Measurements from ENCODE around the gene CACTIN. TPM values are rescaled to one million over a fixed set of nuclear protein-coding genes. Genes with fewer than 3 reads are reported as not detected.

CACTIN gene
- polyA plus RNA-seq, 1 donor from 2014 or later: 20.6 TPM

DNA sequence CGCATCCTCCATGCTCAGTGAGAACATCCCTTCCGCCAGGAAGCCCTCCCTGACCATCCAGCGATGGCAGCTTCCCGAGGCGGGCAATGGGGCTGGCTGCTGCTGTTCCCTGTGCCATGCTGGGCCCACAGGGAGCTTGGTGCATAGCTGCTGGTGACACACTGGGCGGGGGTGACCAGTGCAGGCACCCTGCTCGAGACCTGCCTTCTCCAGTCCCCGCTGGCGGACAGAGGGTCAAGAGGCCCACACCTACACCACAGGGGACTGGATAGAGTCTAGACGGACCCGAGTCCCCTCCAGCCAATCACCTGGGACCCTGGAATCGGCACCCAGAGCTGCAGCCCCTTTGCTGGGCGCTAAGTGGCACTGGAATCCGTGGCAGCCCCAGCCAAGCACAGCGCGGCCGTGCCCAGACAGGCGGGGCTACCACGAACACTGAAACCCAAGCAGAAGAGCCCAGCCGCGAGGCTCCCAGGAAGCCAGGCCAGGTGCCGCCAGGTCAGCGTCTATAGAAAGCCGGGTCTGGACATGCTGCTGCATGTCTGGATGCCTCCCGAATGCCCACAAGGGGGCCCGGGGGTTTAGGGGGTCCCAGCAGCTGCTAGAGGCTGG lies 11.0 kb downstream of the CACTIN start:
- Mint-ChIP-seq H3K27ac (peak overlapping the region in 1 of 3 donors; percentile 27), H3K27me3 (no peaks in the 10 kb centered on the region), H3K4me1 (peaks cover 0 to 2% (median 1%) of the 10 kb centered on the region in 3 donors), H3K9me3 (no peaks in the 10 kb centered on the region), H3K36me3 (peaks cover 4% of the 10 kb centered on the region), H3K4me3 (peak overlapping the region in 1 of 4 donors; percentile 35)

DNA sequence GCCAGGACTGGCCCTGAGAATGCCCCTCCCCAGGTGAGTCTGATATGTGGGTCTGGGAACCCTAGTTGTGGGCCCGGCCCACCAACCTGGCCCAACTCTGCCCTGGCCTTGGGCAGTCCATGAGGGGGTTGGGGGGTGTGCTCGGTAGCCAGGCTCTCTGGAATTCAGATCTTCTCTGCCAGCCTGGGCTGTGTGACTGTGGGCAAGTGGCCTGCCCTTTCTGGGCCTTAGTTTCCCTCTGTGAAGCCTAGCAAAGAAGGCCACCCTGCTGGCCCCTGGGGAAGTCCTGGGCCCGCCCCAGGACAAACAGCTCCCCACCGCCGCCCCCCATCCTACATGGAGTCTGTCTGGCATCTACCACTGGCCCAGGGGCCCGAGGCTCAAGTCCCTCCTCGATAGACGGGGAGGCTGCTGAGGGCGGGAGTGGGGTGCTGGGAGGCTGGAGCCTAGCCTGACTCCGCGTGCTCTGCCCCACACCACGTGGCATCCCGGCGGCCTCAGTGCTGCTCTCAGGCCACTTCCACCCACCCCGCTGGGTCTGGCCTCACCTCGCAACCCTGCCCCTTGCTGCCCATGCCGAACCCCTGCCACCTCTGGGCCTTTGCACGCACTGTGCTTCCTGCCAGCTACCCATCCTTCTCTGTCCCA lies 11.6 kb downstream of the CACTIN start:
- peaks cover 0 to 2% (median 1%) of the 10 kb centered on the region in 3 donors for H3K4me1 Mint-ChIP-seq
- peak overlapping the region in 1 of 4 donors; percentile 35 for H3K4me3 Mint-ChIP-seq
- H3K27me3 Mint-ChIP-seq: no peaks in the 10 kb centered on the region
- H3K27ac Mint-ChIP-seq: no peak overlapping the region
- no peaks in the 10 kb centered on the region for H3K9me3 Mint-ChIP-seq
- H3K36me3 Mint-ChIP-seq: peaks cover 4% of the 10 kb centered on the region

DNA sequence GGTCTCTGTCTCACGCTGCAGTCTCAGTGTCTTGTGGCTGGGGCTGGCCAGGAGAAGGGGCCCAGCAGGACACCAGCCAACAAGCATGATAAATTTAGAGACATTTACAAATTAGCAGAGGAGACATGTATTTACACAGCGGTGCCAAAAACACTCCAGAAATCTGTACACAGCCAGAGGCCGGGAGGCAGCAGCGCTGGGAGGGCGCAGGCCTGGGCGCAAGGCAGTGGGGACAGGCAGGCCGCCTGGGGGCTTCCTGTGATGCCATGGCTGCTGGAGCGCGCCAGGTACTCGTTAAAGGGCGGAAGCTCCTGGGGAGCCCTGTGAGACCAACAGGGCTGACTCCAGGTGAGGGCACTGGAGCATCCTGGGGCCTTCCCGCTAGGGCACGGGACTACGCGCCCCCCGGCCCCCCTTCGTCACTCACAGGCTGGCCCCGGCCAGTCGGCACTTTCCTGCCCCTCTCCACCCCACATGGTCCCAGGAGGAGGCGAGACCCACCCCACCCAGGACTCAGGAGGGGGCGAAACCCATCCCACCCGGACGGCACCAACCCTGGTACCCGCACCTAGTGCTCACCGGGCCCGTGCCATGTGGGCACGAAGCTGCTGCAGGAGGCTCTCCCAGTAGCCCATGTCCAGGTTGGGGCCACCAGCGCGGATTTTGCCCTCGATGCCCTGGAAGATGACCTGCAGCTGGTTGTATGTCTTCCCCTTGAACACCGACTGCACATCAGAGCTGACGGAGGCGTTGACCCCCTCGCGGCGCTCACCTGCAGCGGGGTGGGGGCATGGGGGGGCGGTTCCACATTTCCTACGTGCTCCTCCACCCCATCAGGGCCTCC lies 12.6 kb downstream of the CACTIN start:
- no peaks in the 10 kb centered on the region for H3K9me3 Mint-ChIP-seq
- peaks cover 5% of the 10 kb centered on the region for H3K36me3 Mint-ChIP-seq
- H3K27ac Mint-ChIP-seq: no peak overlapping the region
- H3K4me3 Mint-ChIP-seq: no peak overlapping the region
- peaks cover 0 to 2% (median 1%) of the 10 kb centered on the region in 3 donors for H3K4me1 Mint-ChIP-seq
- H3K27me3 Mint-ChIP-seq: no peaks in the 10 kb centered on the region

DNA sequence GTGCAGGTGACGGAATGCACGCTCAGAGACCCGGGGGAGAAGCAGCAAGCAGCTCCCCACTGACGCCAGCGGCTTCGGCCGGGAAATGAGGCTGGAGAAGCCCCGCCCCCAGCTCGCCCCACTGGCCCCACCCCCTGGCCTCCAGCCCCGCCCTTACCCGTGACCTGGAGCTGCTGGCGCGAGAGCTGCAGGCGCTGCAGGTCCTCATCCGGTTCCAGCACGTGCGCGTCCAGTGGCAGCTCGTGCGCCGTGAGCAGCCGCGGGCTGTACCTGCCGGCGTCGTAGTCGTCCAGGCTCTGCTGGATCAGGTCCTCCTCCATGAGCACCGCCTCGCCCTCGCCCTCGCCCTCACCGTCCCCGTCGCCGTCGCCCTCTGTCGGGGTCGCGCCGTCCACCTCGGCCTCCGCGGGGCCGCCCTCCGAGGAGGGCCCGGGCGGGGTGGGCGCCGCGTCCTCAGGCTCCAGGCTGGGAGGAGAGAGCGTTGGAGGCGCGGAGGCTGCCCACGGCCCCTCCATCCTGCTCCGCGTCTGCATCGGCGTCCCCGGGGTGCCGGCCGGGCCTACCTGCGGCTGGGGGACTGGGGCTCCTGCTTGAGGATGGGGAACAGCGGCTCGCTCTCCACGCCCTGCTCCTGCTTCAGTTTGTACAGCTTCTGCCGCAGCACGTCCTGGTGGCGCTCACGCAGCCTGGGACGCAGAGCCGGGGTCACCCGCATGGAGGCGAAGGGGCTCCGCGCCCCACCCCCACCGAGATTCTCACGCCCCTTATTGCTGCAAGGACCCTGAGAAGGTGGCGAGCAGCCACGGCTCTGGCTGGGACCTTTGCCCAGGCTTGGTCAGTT lies 13.5 kb downstream of the CACTIN start:
- Mint-ChIP-seq H3K4me3 (no peak overlapping the region), H3K27me3 (peaks cover 3% of the 10 kb centered on the region), H3K9me3 (no peaks in the 10 kb centered on the region), H3K36me3 (peaks cover 5% of the 10 kb centered on the region), H3K4me1 (peaks cover 0 to 3% (median 1%) of the 10 kb centered on the region in 3 donors), H3K27ac (no peak overlapping the region)

DNA sequence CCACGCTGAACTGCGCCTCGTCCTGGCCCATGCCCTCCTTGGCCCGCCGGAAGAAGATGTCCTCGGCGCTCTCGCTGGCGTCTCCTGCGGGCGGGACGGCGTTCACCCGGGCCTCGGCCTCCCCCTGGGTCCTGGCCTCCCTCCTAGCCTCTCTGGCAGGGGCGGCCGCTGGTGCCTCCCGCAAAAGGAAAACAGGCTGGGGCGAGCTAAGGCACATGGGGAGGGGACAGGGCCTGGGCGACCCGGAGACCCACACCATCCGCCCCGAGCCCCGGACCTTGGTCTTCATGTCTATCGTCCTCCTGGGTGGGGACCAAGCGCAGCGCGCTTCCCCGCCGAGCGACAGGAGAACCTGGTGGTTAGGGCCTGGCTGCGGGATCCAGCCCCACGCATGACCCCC lies 14.3 kb downstream of the CACTIN start:
- Mint-ChIP-seq H3K9me3 (no peaks in the 10 kb centered on the region), H3K36me3 (peaks cover 8% of the 10 kb centered on the region)

DNA sequence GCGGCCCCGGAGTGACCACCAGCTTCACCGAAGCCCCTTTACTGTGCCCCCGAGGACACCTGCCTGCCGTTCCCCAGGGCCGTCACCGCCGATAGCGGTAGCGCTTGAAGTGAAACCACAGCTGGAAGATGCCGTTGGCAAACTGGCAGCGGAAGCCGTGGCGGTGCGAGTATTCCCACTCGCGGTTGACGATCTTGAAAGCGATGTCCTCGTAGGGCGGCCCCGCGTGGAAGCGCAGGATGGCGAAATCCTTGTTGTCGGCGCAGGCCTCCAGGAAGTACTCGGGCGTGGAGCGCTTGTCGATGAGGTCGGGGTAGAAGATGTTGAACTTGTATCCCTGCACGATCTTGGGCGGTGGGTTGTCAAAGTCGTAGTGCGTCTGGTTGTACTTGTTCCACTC lies 14.7 kb downstream of the CACTIN start:
- H3K36me3 Mint-ChIP-seq: peaks cover 8% of the 10 kb centered on the region
- peak overlapping the region in 1 of 4 donors; percentile 63 for H3K4me3 Mint-ChIP-seq
- H3K27me3 Mint-ChIP-seq: peaks cover 6% of the 10 kb centered on the region
- H3K27ac Mint-ChIP-seq: no peak overlapping the region
- H3K9me3 Mint-ChIP-seq: no peaks in the 10 kb centered on the region
- H3K4me1 Mint-ChIP-seq: peaks cover 0 to 7% (median 5%) of the 10 kb centered on the region in 3 donors

More for the DNA sequence above, 14.3 kb downstream of the CACTIN start:
- peaks cover 6% of the 10 kb centered on the region for H3K27me3 Mint-ChIP-seq
- H3K4me1 Mint-ChIP-seq: peaks cover 0 to 5% (median 4%) of the 10 kb centered on the region in 3 donors
- H3K4me3 Mint-ChIP-seq: peak overlapping the region in 1 of 4 donors; percentile 63
- H3K27ac Mint-ChIP-seq: no peak overlapping the region

DNA sequence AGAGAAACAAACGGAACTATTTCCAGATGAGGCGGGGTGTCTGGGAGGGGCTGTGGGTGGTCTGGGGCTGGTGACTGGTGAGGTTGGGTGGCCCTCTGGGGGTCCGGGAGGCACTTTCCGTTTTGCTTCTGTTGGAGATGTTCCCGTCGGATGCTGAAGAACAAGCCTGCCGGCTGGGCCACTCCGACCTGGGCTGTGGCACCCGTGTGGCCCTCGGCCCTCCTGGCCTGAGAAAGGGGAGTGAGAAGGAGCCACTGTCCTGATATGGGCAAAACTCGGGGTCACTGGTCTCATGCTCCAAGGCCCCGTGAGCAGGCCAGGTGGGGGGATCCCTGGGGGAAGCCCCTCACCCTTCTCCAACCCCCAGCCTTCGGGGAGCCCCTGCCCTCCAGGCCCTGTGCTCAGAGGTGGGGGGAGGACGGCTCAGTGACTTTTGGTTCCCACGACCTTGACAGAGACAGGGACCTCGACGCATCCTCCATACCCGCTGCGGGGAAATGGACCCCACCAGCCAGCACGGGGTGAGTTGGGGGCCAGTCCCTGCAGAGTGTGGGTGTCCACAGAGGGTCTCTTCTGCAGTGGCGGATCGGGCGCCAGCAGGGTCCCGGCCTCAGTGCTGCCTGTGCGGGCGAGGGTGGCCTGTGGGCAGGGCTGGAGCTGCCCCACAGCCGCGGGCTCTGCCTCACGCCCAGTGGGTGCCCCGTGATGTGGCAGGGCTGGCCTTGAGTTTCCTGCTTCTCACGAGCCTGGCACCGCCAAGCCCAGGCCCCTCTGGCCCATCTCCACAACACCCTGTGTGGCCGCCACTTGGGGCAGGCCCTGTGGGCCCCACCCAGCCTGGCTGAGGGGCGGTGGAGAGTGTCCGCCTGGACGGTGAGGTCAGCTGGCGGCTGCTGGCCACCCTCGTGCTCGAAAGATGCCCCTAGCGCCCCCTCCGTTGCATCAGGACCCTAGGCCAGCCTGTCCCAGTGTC lies 15.6 kb downstream of the CACTIN start:
- H3K9me3 Mint-ChIP-seq: no peaks in the 10 kb centered on the region
- peaks cover 0 to 7% (median 5%) of the 10 kb centered on the region in 3 donors for H3K4me1 Mint-ChIP-seq
- H3K27me3 Mint-ChIP-seq: peaks cover 6% of the 10 kb centered on the region
- H3K4me3 Mint-ChIP-seq: no peak overlapping the region
- H3K36me3 Mint-ChIP-seq: peaks cover 8% of the 10 kb centered on the region
- peak overlapping the region in 1 of 3 donors; percentile 33 for H3K27ac Mint-ChIP-seq

DNA sequence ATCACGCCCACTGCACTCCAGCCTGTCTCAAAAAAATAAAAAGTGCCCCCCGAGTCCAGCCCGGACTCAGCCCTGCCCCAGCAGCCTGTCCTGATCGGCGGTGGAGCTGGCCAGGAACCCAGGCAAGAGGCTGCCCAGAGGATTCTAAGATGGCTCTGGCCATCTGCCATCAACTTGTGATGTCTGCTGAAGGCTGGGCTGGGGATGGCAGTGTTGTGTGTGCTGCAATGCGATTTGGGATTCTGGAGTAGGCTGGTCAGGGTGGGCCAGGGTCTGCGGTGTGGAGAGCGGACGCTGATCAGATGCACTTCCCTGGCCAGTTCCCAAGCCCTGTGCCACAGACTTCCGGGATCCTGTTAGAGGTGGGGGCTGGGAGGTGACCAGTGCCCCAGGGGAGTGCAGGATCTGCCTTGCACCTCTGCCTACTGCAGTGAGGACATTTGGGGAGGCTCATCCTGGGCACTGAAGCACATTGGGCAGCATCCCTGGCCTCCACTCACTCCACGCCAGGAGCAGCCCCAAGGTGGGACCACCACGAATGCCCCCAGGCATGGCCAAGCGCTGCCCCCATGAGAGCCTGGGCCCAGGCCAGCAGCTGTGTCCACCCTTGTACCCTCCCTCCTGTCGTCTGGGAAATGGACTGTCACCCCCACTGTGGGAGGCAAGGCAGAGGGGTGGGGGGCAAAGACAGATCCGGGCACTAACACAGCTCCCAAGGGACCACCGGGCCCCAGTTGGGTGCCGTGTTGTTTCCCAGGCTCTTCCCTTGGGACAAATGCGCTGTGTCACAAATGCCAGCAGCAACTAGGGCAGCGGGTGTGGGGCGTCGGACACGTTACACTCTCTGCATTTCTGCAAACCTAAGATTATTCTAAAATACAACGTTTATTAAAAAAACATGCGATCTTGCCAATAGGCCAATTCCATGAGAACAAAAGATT lies 16.5 kb downstream of the CACTIN start:
- Mint-ChIP-seq H3K36me3 (peaks cover 8% of the 10 kb centered on the region), H3K4me3 (peak overlapping the region in 1 of 4 donors; percentile 52), H3K4me1 (peaks cover 0 to 7% (median 5%) of the 10 kb centered on the region in 3 donors)

DNA sequence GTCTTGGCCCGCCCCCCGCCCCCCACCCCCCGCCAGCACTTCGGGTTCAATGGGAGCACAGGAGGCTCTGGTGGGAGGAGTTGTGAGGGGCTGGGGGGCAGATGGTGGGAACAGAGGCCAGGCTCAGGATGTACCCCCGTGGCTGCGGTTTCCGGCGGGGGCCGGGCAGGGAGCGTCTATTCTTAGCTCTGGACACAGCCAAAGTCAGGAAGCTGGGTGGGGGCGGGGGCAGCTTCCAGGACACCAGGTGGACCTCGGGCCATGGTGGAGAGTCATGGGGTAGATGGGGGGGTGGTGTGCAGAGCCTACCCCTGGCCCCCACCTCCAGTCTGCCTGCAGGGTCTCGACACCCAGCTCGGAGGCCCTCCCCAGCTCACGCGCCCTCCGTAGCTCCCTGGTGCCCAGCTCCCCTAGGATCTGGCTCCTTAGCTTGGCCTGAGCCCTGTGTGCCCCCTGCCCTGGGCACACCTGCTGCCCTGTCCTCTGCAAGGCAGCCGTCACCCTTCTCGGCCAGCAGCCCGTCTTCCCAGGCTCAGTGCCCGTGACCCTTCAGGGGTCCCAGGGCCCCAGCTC lies 17.8 kb downstream of the CACTIN start:
- no peaks in the 10 kb centered on the region for H3K9me3 Mint-ChIP-seq
- H3K27me3 Mint-ChIP-seq: peaks cover 6% of the 10 kb centered on the region
- H3K4me1 Mint-ChIP-seq: peaks cover 0 to 7% (median 5%) of the 10 kb centered on the region in 3 donors
- no peak overlapping the region for H3K4me3 Mint-ChIP-seq
- no peak overlapping the region for H3K27ac Mint-ChIP-seq
- H3K36me3 Mint-ChIP-seq: peaks cover 8% of the 10 kb centered on the region

More for the DNA sequence above, 16.5 kb downstream of the CACTIN start:
- Mint-ChIP-seq H3K27ac (peak overlapping the region in 1 of 3 donors; percentile 33), H3K27me3 (peaks cover 6% of the 10 kb centered on the region), H3K9me3 (no peaks in the 10 kb centered on the region)

DNA sequence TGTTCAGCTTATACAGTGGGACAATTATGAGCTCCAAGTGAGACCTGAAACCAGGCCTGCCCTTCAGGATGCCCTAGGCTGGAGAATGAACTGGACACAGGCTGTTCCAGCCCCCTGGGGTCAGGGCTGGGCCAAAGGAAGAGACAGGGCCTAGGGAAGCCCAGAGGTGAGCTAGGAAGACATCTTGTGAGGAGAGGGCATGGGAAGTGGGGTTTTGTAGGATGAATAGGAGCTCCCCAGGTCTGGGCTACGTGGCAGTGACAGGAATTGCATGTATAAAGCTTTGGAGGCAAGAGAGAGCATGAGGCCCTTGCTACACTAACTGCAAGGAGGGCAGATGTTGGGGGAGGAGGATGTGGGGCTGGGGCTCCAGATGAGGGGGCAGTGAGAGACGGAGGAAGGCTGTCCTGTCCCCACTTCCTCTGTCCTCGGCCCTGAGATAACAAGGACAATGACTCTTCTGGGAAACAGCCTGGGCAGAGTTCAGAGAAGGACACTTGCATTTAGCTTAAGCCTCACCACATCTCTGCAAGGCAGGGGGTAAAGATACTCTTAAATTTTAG lies 18.4 kb downstream of the CACTIN start:
- peaks cover 8% of the 10 kb centered on the region for H3K36me3 Mint-ChIP-seq
- H3K9me3 Mint-ChIP-seq: no peaks in the 10 kb centered on the region
- peak overlapping the region in 2 of 4 donors; percentile 16 to 85 for H3K4me3 Mint-ChIP-seq
- no peak overlapping the region for H3K27ac Mint-ChIP-seq
- H3K4me1 Mint-ChIP-seq: peaks cover 0 to 7% (median 5%) of the 10 kb centered on the region in 3 donors
- H3K27me3 Mint-ChIP-seq: peaks cover 6% of the 10 kb centered on the region

DNA sequence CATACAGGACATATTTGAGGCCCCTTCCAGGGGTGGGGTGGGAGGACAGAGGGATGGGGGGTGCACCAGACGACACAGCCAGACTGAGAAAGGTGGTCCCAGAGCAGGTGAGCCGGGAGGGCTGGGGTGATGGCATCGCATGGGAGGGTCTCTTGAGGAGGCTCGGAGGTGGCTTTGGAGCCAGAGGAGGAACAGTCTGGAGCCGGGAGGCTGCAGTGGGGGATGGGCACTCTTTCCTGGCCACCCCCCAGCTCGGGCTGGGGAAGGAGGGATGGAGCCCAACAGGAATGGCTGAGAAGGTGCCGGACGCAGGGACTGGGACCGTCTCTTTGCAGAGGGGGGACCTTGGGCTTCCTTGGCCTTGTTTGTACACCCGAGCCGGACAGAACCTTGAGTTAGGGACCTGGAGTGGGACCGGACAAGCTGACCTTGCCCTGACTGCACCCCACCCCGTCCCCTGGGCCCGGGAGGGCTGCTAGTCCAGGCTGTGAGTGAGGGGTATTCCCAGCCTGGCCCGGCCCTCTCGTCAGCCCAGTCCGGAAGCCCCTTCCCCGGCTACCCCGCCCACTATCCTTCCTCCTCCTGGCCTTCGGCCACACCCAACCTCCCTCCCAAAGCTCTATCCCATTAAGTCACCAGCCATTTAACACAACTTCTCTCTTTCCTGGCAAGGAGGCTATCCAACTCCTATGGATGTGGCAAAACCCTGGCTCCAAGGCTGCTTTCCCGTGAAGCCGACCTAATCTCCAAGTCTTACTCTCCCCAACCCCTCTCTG lies 19.1 kb downstream of the CACTIN start:
- no peaks in the 10 kb centered on the region for H3K9me3 Mint-ChIP-seq
- no peak overlapping the region for H3K27ac Mint-ChIP-seq
- H3K27me3 Mint-ChIP-seq: peaks cover 6% of the 10 kb centered on the region
- peaks cover 0 to 7% (median 5%) of the 10 kb centered on the region in 3 donors for H3K4me1 Mint-ChIP-seq
- peak overlapping the region in 3 of 4 donors; percentile 44 to 85 (median 58) for H3K4me3 Mint-ChIP-seq
- H3K36me3 Mint-ChIP-seq: peaks cover 8% of the 10 kb centered on the region

Data from IgD-negative memory B cell (primary cell).